GM18867 (cell line): ENCODE results near the gene NCAM1.

Experiments used
- ATAC-seq: cut with Tn5 transposase; IDR thresholded peaks from one replicate; pipeline ENCODE4 v1.9.1; 2021; ENCODE audit warnings: mild to moderate bottlenecking, moderate library complexity; ENCODE audit not compliant: unreplicated experiment

The NCAM1 gene

DNA sequence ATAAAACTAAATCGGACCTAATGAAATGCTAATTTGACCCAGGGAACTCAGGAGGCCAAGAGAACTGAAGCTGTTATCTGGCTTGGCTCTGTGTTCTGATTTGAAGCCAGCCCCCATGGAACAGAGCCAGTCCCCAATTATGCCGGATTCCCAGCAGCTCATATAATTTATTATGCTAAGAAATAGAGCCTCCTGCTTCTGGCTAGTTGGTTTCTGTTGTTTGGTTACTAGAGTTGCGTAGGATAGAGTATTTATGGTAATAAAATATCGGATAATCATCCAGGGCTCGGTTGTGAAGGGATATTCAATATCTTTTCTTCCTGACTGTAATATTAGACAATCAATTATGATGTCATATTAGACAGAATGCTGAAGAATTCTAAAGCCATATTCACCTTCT is 232.7 kb downstream of the NCAM1 start:
- ATAC-seq, result no peak

DNA sequence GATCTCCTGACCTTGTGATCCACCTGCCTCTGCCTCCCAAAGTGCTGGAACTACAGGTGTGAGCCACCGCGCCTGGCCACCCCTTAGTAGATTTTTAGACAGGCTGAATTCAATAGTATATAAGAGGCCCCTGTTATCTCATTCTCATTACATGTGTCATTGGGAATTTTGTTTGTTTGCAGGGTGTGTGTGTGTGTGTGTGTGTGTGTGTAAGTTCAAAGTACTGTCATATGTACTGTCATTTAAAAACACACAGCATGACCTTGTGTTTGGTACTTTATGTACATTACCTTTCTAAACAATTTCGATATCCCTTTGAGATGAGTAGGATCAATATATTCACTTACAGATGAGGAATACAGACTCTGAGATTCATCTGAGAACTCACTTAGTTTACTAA is 234.5 kb downstream of the NCAM1 start:
- no peak for ATAC-seq

DNA sequence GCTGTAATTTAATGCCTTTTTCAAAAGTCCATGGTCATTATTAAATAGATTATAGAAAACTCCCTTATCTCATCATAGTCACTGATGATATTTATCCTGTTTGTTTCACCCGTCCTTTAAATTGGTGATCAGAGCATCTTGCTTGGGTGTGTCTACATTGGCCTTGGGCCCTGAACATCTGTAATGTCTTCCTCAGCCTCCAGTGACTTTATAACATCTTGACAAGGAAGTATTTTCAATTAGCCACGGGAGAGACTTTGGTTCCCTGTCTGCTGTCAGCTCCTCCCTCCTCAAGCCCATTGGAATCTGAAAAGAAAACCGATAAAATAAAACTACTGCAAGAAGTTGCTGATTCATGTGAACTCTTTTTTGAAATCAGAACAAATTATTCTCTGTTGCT is 236.2 kb downstream of the NCAM1 start:
- ATAC-seq, result no peak

DNA sequence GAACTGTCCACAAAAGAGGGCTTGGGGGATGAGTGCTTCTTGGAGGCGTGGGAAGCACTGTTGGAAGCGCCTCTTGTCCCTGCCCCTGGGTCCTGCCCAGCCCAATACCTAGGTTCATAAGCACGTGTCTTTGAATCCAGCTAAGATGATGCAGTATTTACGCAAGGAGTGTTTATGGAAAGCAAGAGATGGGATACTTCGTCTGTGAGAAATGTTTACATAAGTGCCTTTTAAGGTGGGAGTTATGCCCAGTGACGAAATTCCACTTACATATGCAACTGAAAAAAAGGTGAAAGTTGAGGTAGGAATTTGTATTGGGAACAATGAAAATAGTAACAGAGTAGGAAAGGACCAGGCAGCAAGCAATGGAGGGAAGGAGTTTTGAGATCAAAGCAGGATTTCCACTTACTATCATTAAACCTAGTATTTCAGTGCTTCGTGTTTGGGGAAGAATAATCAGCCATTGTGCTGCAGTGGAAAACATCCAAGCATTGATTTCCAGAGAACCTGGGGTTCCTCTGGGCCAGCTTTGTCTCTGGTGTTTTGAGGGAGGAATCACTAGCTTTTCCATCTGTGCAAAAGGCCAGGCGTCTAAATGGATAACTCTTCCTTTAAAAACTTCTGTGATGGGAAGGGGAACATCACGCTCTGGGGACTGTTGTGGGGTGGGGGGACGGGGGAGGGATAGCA is 237.9 kb downstream of the NCAM1 start:
- ATAC-seq, result no peak

DNA sequence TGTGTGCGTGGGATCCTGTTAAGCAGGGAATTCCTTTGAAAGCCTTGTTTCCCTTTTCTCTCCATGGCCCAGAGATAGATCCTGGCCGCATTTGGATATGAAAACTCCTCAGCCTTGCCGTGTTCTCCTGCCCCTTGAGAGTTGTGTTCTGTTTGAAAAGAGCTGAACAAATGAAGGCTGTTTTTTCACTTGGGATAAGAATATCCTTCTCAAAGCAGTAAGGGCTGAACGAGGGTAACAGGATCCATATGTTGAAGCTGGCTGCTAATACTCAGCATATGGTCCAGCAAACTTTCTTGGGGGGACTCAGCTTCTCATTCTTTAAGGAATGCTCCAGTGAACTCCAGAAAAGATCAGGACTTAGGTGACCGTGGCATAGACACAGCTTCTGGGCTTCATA is 238.6 kb downstream of the NCAM1 start:
- ATAC-seq, result no peak

DNA sequence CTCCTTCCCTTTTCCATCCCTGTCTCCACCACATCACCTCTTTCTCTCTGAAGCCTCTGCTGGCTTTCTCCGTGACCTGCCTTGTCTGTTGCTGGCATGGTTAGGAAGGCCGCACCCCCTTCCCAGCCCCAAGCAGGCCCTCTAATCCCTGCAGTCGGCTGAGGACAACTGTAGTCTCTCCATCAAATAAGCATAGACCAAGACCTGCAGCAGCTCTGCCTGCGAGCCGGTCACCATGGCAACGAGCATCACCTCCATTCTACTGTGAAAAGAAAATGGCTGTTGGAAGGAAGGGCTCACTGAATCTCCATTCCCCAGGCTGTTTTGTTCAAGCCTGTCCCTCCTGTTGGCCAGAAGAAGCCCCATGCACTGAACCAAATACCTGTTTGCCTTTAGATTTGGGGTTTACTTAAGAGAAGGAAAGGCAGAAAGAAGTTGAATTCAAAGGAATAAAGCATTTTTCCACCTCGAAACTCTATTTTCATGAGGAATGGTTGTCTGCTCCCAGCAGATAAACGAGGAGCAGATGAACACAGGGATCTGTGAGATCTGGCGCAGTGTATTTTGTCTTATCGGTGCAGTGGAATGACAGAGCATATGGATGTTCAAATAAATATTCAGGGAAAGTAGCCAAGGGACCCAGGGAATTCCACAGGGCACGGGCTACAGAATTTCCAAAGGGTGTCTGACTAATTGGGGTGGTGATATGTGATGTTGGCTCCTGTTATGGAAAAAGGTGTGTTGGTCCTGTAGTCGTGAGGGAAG is 240.0 kb downstream of the NCAM1 start:
- no peak for ATAC-seq

DNA sequence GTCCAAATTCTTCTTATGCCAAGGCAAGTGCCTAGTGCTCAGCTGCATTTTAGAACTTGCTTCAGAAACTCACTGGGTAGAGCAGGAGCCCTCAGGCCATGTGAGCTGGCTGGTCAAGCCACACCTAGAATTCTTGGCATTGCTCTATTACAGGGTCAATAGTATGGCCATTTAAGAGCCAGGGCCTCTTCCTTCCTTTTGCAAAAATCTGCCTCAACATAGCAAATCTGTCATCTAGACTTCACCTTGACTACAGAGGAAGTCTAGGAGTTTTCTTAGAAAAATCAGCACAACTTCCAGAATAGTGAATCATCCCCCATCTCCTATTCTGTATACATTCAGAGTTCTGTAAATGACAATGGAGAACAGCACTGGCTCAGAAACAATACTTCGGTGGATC is 241.2 kb downstream of the NCAM1 start:
- ATAC-seq, result no peak

DNA sequence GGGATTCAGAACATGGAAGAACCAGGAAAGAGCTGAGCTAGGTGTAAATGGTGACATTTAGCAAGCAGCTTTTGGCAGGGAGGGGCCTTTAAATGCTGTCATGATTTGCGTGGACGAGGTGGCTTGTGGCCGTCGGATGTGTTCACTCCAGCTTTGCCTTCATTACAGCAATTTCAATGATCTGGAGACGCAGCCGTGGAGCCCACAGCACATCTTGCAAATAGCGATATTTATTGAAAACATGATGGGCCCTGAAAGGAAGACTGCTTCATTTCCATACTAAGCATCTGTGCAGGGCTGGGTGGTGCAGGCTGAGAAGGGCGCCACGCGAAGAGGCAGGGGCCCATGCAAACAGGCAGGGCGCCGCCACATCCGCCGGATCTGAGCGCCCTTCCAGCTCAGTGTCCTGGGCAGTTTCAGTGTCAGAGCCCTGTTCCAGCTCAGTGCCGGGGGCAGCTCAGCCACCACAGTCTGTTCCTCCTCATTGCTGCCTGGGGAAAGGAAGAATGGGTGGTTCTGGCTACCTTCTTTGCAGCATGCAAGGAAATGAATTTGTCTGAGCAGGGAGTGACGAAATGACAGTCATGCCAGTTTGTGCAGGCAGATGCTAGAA is 242.0 kb downstream of the NCAM1 start:
- peak; percentile 51 for ATAC-seq

DNA sequence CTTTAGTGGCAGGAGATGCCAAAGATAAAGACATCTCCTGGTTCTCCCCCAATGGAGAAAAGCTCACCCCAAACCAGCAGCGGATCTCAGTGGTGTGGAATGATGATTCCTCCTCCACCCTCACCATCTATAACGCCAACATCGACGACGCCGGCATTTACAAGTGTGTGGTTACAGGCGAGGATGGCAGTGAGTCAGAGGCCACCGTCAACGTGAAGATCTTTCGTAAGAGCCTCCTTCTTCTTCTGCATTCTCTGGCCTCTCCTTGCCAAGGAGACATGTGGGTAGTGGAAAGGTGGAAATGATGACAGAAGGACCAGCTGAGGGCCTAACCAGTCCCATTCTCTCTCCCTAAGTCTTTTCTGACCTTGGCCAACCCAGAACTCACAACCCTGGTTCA is 243.1 kb downstream of the NCAM1 start:
- no peak for ATAC-seq

DNA sequence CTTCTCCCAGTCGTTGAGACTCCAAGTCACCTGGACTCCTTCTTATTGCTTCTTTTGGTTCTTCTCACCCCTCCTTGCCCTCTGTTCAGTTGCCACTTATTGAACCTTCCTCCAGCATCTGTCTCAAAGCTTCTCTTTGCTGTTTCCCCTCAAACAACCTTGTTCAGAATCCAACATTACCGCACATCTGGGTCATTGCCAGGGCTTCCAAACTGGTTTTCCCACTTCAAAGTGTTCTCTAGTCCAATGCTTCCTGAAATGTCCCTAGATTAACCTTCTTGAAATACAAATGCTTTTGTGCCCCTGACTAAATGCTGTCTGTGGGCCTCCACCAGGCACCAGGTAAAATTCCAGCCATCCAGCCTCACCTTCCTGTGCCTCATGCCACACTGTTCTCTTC is 252.3 kb downstream of the NCAM1 start:
- ATAC-seq, result no peak

DNA sequence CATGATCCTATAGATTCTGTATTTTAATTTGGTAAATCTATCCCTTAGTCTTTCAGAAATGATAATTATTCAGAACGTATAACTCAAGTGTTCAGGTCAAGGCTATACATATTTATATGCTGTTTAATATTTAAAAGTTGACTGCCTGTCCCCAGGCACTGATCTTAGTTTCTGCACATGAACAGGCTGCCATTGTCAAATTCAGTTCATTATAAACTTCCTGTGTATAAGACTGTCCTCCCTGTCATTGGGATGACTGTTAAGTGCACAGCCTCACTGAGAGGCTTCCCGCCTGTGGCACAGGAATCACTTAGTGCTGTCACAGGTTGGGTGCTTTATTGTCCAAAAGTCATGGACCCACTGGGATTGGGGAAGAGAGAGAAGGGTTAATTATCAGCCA is 261.0 kb downstream of the NCAM1 start:
- no peak for ATAC-seq

DNA sequence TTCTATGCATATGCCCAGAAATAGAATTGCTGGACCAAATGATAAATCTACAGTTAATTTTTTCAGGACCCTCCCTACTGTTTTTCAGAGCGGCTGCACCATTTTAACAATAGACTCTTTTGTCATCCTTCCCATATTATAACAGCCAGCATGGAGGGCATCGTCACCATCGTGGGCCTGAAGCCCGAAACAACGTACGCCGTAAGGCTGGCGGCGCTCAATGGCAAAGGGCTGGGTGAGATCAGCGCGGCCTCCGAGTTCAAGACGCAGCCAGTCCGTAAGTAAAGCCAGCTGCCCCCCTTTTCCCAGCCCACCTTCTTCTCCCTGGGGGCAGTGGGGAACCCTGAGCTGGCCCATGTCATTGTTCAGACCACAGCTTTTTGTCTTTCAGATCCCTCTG is 273.7 kb downstream of the NCAM1 start:
- no peak for ATAC-seq

DNA sequence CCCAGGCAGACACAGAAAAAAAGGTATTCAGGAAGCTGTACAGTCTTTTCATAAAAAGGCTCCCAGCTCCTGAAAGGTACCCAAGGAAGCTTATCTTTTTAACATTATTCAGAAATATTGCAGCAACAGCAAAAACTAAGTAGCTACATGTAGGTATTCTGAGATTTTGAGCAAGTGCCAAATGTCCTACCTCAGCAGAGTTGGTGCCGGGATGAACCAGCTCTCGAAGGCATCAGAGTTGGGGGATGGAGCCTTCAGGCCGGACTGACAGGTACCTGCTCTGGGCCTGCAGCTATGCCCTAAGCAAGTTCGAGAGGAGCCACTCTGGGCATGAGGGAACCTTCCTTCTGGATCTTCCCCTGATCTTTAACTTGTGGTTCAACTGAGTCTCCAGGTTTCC is 276.0 kb downstream of the NCAM1 start:
- ATAC-seq, result no peak

DNA sequence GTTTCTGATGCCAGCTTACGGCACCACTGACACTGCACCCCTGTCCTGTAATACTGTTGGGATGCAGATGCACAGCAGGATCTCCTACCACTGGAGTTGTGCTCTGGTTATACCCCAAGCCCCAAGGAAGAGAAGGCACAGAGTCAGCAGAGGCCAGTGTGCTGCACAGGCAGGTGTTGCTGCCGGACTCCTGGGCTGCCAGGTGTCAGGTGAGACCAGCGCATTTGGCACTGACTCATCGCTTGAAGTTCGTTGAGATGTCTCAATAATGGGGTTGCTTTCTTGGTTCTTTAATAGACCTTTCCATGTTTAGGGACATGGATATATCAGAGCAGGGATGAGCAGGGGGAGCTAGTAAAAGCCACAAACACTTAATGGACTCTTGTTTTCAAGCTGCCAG is 277.5 kb downstream of the NCAM1 start:
- ATAC-seq, result no peak

DNA sequence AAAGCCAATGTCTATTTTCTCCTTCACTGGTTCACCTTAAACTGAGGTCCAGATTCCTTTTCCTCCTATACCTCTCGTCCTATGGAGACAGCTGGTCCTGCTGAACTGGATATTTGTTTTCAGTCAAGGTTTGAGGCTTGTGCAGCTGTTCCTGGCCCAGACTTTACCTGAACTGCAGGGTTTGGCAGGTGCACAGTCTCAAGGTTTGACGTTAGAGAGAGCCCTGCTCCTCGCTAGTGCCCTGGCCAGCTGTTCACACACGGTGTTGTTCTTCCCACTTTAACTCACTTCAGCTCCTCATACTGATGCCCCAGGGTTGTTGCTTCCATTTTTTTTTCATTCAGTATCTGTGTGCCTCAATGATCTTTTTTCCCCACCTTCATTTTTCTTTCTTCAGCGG is 279.2 kb downstream of the NCAM1 start:
- ATAC-seq, result no peak

DNA sequence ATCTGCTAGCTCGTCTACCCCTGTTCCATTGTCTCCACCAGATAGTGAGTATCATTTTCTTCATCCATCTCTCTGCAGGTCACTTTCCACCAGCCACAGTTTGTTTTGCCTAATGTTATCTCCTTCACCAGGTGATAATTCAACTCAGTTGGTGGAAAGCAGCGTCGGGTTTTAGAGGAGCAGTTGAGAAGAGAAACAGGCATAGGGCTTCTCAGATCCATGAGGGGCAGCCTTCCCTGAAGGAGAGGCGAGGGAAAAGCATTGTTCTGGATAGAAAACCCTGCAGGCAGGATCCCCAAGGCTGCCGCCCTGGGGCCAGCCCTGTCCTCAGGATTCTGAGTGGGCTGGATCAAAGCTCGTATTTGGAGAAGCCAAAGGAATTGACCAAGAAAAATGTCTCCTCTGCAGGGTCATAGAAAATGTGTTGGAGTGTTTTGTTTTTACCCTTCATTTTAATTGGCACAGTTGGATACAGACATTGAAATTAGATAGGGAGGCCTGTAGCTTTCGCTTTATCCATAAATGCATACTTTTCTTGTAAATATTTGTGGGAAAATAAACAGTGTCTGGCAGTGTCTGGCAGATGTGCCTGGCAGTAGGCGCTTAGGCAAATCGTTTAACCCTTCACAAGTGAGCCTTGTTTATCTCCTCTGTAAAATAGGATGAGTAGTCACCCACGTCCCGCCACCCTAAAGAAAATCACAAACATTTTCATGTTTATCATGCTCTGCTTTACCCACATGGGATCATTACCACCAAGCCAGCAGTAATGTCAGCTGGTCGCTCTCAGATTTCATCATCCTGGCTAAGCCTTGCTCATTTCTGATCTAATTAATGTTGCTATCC is 279.8 kb downstream of the NCAM1 start:
- no peak for ATAC-seq

DNA sequence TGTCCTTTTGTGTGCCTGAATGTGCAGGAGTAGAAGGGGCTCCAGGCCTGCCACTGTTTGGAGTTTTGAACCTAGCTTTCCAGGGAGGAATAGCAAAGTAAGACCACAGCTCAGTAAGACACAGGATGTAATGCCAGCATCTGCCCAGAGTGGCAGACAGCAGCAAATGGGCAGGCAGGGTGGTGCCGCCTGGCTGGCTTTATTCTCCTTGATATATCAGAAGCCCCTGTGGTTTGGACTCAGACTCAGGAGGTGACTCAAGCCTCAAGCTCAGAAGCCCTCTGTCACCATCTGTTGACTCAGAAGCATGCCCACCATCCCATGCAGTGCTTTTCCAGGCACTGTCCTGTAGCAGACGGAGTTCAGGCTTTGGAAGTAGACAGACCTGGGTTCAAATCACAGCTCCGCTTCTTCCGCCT is 280.4 kb downstream of the NCAM1 start:
- no peak for ATAC-seq

DNA sequence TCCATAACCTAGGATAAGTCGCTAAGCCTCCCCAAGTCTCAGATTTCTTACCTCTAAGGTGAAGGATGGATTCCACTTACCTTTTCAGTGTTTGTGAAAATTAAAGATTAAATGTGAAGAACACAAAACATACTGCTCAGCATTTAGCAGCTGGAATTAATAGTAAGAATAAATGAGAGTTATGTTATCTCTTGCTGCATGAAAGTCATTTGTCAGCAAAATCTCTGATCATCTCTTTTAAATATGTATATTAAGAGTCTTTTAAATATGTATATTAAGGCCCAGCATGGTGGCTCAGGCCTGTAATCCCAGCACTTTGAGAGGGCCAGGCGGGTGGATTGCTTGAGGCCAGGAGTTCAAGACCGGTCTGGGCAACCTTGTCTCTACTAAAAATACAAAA is 280.8 kb downstream of the NCAM1 start:
- no peak for ATAC-seq

DNA sequence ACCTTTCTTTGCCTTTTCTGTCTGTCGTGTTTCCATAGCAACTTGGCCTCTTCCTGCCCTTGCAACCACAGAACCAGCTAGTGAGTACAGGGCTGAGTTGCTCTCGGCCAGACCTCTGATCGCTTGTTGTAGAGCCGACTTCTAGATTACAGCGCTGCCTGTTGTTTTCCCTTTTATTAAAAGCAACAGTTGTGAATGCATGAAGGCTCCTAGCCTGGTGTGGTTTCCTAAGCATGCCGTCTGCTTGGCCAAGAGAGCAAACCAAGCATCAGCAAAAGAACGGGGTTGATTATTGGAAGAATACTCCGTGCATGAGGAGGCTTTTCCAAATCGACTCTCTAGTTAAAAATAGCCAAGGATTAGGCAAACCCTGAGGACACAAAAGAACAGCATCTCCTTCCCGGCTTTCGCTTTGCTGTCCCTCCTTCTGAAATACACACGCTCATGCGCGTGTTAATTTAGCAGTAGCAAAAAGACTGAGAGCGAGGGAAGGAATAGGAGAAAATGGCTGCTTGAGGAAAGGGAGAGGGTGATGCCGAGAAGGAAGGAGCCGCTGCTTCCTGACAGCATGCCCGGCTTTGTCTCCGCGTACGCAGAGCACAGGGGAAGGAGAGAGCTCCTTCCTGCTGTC is 281.7 kb downstream of the NCAM1 start:
- no peak for ATAC-seq

DNA sequence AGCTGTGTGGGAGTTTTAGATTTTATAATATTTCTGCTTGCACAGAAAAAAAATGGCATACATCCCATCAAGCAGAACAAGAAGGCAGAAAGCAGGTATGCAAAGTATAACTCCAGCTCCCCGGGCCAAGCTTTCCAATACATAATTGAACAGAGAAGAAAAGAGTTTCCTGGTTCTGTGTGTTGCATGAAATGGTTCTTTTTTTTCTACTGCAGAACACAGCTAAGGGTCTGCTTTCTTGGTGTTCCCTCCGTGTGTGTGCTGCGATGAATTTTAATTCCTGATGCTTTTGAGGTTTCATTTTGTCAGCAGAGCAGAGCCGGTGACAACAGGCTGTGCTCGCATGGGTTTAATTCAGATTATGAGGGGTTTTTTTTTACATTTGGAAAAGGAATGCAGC is 282.5 kb downstream of the NCAM1 start:
- no peak for ATAC-seq

DNA sequence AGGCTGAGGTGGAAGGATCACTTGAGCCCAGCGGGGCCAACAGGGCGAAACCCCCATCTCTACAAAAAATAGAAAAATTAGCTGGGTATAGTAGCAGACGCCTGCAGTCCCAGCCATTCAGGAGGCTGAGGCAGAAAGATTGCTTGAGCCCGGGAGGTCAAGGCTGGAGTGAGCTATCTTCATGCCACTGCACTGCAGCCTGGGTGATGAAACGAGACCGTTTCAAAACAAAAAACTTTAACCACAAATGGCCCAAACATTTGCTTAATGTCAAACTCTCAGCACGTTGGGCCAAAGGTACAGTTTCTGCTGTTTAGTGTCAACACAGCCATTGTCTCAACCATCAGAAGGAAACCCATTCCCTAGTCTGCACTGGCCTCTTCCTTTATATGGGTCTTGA is 284.0 kb downstream of the NCAM1 start:
- no peak for ATAC-seq
